Measurements from ENCODE around the gene PLEKHA8. TPM values are rescaled to one million over a fixed set of nuclear protein-coding genes. Genes with fewer than 3 reads are reported as not detected.

PLEKHA8 gene
- total and polyA plus RNA-seq, 2 of the 8 experiments (the other 6 are each of a cell fraction or from before 2014, with no cell fraction given) = 10.7 to 44.0 TPM

- TF ChIP-seq RAD21 (IDR thresholded peaks at IDR 0.05 in 1 of 2, conservative IDR thresholded peaks at IDR 0.05 in 1 of 2; ENCODE audit: low read depth in 2 of 2, low read length in 2 of 2) = no peak
- no peak for TF ChIP-seq TCF12 (IDR thresholded peaks at IDR 0.05; ENCODE audit: low read depth, low read length)
- no peak for TF ChIP-seq BCL11A (IDR thresholded peaks at IDR 0.05; ENCODE audit: low read depth in 2 of 2, low read length in 2 of 2)
These were observed 44.5 kb downstream of the PLEKHA8 start (continued) for GRCh38 chr7:30072735-30073134.
